A549 (cell line): Measurements from ENCODE around the gene SLC4A7. TPM values are rescaled to one million over a fixed set of nuclear protein-coding genes. Genes with fewer than 3 reads are reported as not detected.

Source experiments
- ATAC-seq, 2 experiments: fragments of 200-7000 bp in 1 of 2; fragments of >200 bp in 1 of 2; cut with Nextera tagmentation in 1 of 2; cut with Tn5 transposase in 1 of 2; 3 replicates each; pipeline versions ENCODE4 v1.8.0 to v1.9.1; 2018 to 2020; ENCODE audit warnings: mild to moderate bottlenecking in 1 of 2, moderate library complexity in 1 of 2
- CTCF ChIA-PET: fragments of 300-600 bp; sonication (Branson Sonifier 250); formaldehyde crosslinking; extraction: SDS; loops from one replicate; lab custom pipeline; 2021; ENCODE audit warnings: antibody characterized with exemption, inconsistent platforms; lab: Yijun Ruan, JAX
- POLR2A ChIA-PET: fragments of 350-600 bp; formaldehyde crosslinking; extraction: SDS; loops from one replicate; lab custom pipeline; 2021; ENCODE audit warnings: antibody characterized with exemption, inconsistent platforms; lab: Yijun Ruan, JAX
- DNase-seq, 2 experiments: peaks; one replicate each; pipeline versions ENCODE4 v3.0.0 to v3.0.0-alpha.2; 2011 to 2016; ENCODE audit warnings: low read depth in 1 of 2, low spot score in 1 of 2
- FAIRE-seq: peaks from 2 replicates; lab custom pipeline; 2011; peaks lifted over from hg19 to GRCh38; lab: Jason Lieb, UNC
- H3K27ac ChIP-seq, 2 experiments: fragments of >200 bp; sonication (Bioruptor Twin); formaldehyde crosslinking; 3 replicates each; pipeline ENCODE4 v1.5.1; 2016 to 2017
- H3K4me1 ChIP-seq: fragments of >200 bp; sonication (Bioruptor Twin); formaldehyde crosslinking; 3 replicates; pipeline ENCODE4 v1.6.1; 2016
- H3K4me2 ChIP-seq: fragments of >200 bp; sonication (Bioruptor Twin); formaldehyde crosslinking; 3 replicates; pipeline ENCODE4 v1.6.1; 2016
- H3K4me3 ChIP-seq: fragments of >200 bp; sonication (Bioruptor Twin); formaldehyde crosslinking; 3 replicates; pipeline ENCODE4 v1.5.1; 2016
- H3K9me3 ChIP-seq: fragments of >200 bp; sonication (Bioruptor Twin); formaldehyde crosslinking; 3 replicates; pipeline ENCODE4 v1.6.1; 2016
- BHLHE40 ChIP-seq: IDR thresholded peaks from 2 replicates; pipeline ENCODE4 v1.6.1; 2012; ENCODE audit warnings: low read depth, low read length, inconsistent platforms
- CEBPB ChIP-seq, 2 experiments: fragments of >200 bp in 1 of 2; sonication (Bioruptor Twin) in 1 of 2; formaldehyde crosslinking in 1 of 2; IDR thresholded peaks; 2 replicates each; pipeline ENCODE4 v1.6.1; 2012 to 2016
- EHMT2 ChIP-seq: fragments of 200-600 bp; sonication (generic); IDR thresholded peaks from 2 replicates; pipeline ENCODE4 v1.6.1; 2016; ENCODE audit warnings: antibody characterized with exemption, low read depth, mild to moderate bottlenecking, moderate library complexity
- HES2 ChIP-seq: fragments of >200 bp; sonication (Bioruptor Twin); formaldehyde crosslinking; IDR thresholded peaks from 2 replicates; pipeline ENCODE4 v1.6.1; 2016
- HMGXB4 ChIP-seq: fragments of 250-450 bp; sonication (Bioruptor Pico); IDR thresholded peaks from 2 replicates; pipeline ENCODE4 v1.5.0; 2021; ENCODE audit warnings: mild to moderate bottlenecking, moderate library complexity, borderline replicate concordance
- HOXA7 ChIP-seq: fragments of 250-450 bp; sonication (Bioruptor Pico); IDR thresholded peaks from 2 replicates; pipeline ENCODE4 v1.5.0; 2020; ENCODE audit warnings: mild to moderate bottlenecking, moderate library complexity
- JUN ChIP-seq, 2 experiments: fragments of >200 bp; sonication (Bioruptor Twin); formaldehyde crosslinking; IDR thresholded peaks; 2 replicates in 1 of 2; 3 replicates in 1 of 2; pipeline ENCODE4 v1.6.1; 2016 to 2017
- KDM1A ChIP-seq: fragments of 200-600 bp; sonication (generic); IDR thresholded peaks from 2 replicates; pipeline ENCODE4 v1.6.1; 2016; ENCODE audit warnings: low read depth, mild to moderate bottlenecking
- MAFK ChIP-seq: fragments of 450-650 bp; IDR thresholded peaks from 2 replicates; pipeline ENCODE4 v1.6.1; 2014; ENCODE audit not compliant: partially characterized antibody
- MYC ChIP-seq: IDR thresholded peaks from 2 replicates; pipeline ENCODE4 v1.6.1; 2012; ENCODE audit warnings: mild to moderate bottlenecking, inconsistent platforms, low read length, improper control_type of control experiment, borderline replicate concordance
- NFE2L2 ChIP-seq: fragments of 150-350 bp; conservative IDR thresholded peaks from 2 replicates; pipeline ENCODE4 v1.6.1; 2014; ENCODE audit warnings: low read length
- PBX3 ChIP-seq: IDR thresholded peaks from 2 replicates; pipeline ENCODE4 v1.6.1; 2012
- RCOR1 ChIP-seq: fragments of 150-350 bp; IDR thresholded peaks from 2 replicates; pipeline ENCODE4 v1.6.1; 2014; ENCODE audit warnings: antibody characterized with exemption, low read length, low read depth
- RNF2 ChIP-seq: fragments of 200-600 bp; sonication (generic); IDR thresholded peaks from 2 replicates; pipeline ENCODE4 v1.6.1; 2016; ENCODE audit warnings: low read depth, mild to moderate bottlenecking, antibody characterized with exemption, moderate library complexity, borderline replicate concordance
- SMC3 ChIP-seq: fragments of >200 bp; sonication (Bioruptor Twin); formaldehyde crosslinking; IDR thresholded peaks from 3 replicates; pipeline ENCODE4 v1.6.1; 2018; ENCODE audit warnings: inconsistent platforms
- TFCP2L1 ChIP-seq: fragments of 250-450 bp; sonication (Bioruptor Pico); IDR thresholded peaks from 2 replicates; pipeline ENCODE4 v1.5.0; 2021; ENCODE audit warnings: mild to moderate bottlenecking
- ZC3H11A ChIP-seq: fragments of 450-650 bp; IDR thresholded peaks from 2 replicates; pipeline ENCODE4 v1.6.1; 2014; ENCODE audit warnings: antibody characterized with exemption, mild to moderate bottlenecking
- WGBS: methylation state at CpG from one replicate; pipeline ENCODE4 v1.1.6; 2017; ENCODE audit errors: missing lambda C conversion rate; 5-methylcytosine and 5-hydroxymethylcytosine counted together
- polyA plus RNA-seq, 4 experiments: library from polyadenylated mRNA; depleted of rRNA in 3 of 4; stranded (reverse); fragments of >200 nt; fragmentation: RNase III in 1 of 4; extraction: RNeasy Plus Mini Kit Qiagen cat#74134 plus additional on column Dnase treatment in 1 of 4; gene quantifications; 2 replicates in 3 of 4; 3 replicates in 1 of 4; pipeline ENCODE4 v1.2.3, GENCODE V29; 2011 to 2017
- TF ChIP-seq, protein P1 (sequence below): fragments of 200-600 bp; sonication (generic); IDR thresholded peaks from 2 replicates; pipeline ENCODE4 v1.6.1; 2016; ENCODE audit warnings: antibody characterized with exemption, mild to moderate bottlenecking, moderate library complexity
- TF ChIP-seq, protein P2 (sequence below): IDR thresholded peaks from 2 replicates; pipeline ENCODE4 v1.6.1; 2012

Gene SLC4A7
- polyA plus RNA-seq, 2 of the 4 experiments (the other 2 are of a cell fraction): 35.1 to 70.2 TPM

DNA sequence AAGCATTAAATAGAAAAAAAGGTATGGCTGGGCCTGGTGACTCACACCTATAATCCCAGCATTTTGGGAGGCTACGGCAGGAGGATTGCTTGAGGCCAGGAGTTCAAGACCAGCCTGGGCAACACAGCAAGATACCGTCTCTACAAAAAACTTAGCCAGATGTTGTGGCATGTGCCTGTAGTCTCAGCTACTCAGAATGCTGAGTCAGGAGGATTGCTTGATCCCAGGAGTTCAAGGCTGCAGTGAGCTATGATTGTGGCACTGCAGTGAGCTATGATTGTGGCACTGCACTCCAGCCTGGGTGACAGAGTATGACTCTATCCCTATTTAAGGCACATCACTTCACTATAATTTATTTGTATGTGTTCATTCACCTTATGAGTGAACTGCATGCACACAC lies 54.3 kb downstream of the SLC4A7 start:
- ATAC-seq (no peak), DNase-seq (no peak), FAIRE-seq (no peak)
- no peak overlapping the region for H3K4me3 ChIP-seq
- 90% methylated on average over 2 of the region's 2 CpGs for whole genome bisulfite sequencing
- CTCF ChIA-PET: interaction anchor here (1.1 to 1.7 kb wide), 2 partner anchors 20 to 251 kb away, joined by 3 to 5 read pairs; no protein-coding TSS in a partner anchor
- H3K4me1 ChIP-seq: peaks cover 72% of the 10 kb centered on the region
- POLR2A ChIA-PET: no interaction called here
- no peaks in the 10 kb centered on the region for H3K9me3 ChIP-seq
- H3K27ac ChIP-seq: peak overlapping the region in 1 of 2 experiments; percentile 76; a peak in 3 of 6 replicates
- no peak for TF ChIP-seq RCOR1
- TF ChIP-seq HOXA7 (CRISPR knock-in tag): no peak
- TF ChIP-seq ZC3H11A: no peak
- TF ChIP-seq MAFK: peak; percentile 90
- no peak for TF ChIP-seq JUN (IDR thresholded peaks at IDR 0.05)
- no peak for TF ChIP-seq MYC
- H3K4me2 ChIP-seq: no peak overlapping the region

- TF ChIP-seq EHMT2 (no peak), SMC3 (no peak), HMGXB4 (no peak), TFCP2L1 (CRISPR knock-in tag) (no peak), CEBPB (IDR thresholded peaks at IDR 0.05) (no peak), BHLHE40 (no peak), KDM1A (no peak), NFE2L2 (no peak), HES2 (no peak), JUN (IDR thresholded peaks at IDR 0.05) (no peak), RNF2 (no peak), PBX3 (no peak)
- TF ChIP-seq, protein P1, sequence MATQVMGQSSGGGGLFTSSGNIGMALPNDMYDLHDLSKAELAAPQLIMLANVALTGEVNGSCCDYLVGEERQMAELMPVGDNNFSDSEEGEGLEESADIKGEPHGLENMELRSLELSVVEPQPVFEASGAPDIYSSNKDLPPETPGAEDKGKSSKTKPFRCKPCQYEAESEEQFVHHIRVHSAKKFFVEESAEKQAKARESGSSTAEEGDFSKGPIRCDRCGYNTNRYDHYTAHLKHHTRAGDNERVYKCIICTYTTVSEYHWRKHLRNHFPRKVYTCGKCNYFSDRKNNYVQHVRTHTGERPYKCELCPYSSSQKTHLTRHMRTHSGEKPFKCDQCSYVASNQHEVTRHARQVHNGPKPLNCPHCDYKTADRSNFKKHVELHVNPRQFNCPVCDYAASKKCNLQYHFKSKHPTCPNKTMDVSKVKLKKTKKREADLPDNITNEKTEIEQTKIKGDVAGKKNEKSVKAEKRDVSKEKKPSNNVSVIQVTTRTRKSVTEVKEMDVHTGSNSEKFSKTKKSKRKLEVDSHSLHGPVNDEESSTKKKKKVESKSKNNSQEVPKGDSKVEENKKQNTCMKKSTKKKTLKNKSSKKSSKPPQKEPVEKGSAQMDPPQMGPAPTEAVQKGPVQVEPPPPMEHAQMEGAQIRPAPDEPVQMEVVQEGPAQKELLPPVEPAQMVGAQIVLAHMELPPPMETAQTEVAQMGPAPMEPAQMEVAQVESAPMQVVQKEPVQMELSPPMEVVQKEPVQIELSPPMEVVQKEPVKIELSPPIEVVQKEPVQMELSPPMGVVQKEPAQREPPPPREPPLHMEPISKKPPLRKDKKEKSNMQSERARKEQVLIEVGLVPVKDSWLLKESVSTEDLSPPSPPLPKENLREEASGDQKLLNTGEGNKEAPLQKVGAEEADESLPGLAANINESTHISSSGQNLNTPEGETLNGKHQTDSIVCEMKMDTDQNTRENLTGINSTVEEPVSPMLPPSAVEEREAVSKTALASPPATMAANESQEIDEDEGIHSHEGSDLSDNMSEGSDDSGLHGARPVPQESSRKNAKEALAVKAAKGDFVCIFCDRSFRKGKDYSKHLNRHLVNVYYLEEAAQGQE: no peak
- TF ChIP-seq, protein P2, sequence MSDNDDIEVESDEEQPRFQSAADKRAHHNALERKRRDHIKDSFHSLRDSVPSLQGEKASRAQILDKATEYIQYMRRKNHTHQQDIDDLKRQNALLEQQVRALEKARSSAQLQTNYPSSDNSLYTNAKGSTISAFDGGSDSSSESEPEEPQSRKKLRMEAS: no peak
- TF ChIP-seq, all 56 proteins: peak for 0
- no peak for DNase-seq
- CTCF ChIA-PET: interaction anchor here (0.7 to 1.7 kb wide), 3 partner anchors 18 to 39 kb away, joined by 3 to 5 read pairs (median 3); no protein-coding TSS in a partner anchor
- no peak for ATAC-seq
- peak; percentile 92 for FAIRE-seq
- Histone ChIP-seq H3K27ac (no peak overlapping the region), H3K4me1 (peaks cover 87% of the 10 kb centered on the region), H3K4me3 (no peak overlapping the region), H3K9me3 (no peaks in the 10 kb centered on the region), H3K4me2 (no peak overlapping the region)
- POLR2A ChIA-PET: no interaction called here
Measured at GRCh38 chr3:27428446-27428845, 55.7 kb downstream of the SLC4A7 start.
